Effector memory CD4-positive, alpha-beta T cell (primary cell): Measurements from ENCODE around the gene ING4.

Source experiments
- DNase-seq, 3 donors: peaks; one replicate each; pipeline ENCODE4 v3.0.0-alpha.2; 2020
- H3K27ac ChIP-seq: 2 replicates; pipeline ENCODE4 v1.7.0; 2013; ENCODE audit warnings: mild to moderate bottlenecking, low read length, moderate library complexity; ENCODE audit not compliant: insufficient read depth, poor library complexity, severe bottlenecking
- H3K27me3 ChIP-seq: replicated peaks from 2 replicates; pipeline ENCODE4 v1.7.0; 2013; ENCODE audit warnings: mild to moderate bottlenecking, low read length; ENCODE audit not compliant: insufficient read depth, control insufficient read depth, poor library complexity, severe bottlenecking
- H3K36me3 ChIP-seq: 2 replicates; pipeline ENCODE4 v1.7.0; 2013; ENCODE audit warnings: mild to moderate bottlenecking, low read length, moderate library complexity; ENCODE audit not compliant: control insufficient read depth, insufficient read depth
- H3K4me1 ChIP-seq: 2 replicates; pipeline ENCODE4 v1.7.0; 2013; ENCODE audit warnings: low read length, mild to moderate bottlenecking; ENCODE audit not compliant: control insufficient read depth, insufficient read depth, poor library complexity, severe bottlenecking
- H3K4me3 ChIP-seq: 2 replicates; pipeline ENCODE4 v1.7.0; 2013; ENCODE audit warnings: low read length, low read depth, mild to moderate bottlenecking; ENCODE audit not compliant: insufficient read depth, poor library complexity, severe bottlenecking
- H3K9me3 ChIP-seq: 2 replicates; pipeline ENCODE4 v1.7.0; 2013; ENCODE audit warnings: mild to moderate bottlenecking, low read length, moderate library complexity; ENCODE audit not compliant: control insufficient read depth

Gene ING4

DNA sequence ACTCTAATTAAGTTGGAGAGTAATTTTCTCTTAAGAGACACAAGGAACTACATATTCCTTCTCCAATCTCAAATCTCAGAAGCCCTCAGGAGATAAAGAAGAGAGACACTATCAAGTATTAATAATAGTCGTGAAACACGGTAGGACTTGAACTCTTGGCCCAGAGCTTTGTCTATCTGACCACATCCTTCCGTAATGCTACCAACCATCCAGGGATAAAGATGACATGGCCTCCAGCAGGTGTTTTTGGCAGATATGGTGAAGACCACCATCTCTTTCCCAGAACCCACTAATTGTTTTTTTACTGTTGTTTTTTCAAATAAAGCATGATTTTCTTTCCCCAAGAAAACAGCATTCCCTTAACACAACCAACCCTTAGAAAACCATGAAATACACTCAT, 22.9 kb upstream of the ING4 start:
- H3K27me3 ChIP-seq: no peaks in the 10 kb centered on the region
- H3K9me3 ChIP-seq: no peaks in the 10 kb centered on the region
- H3K4me1 ChIP-seq: peaks cover 20% of the 10 kb centered on the region
- H3K36me3 ChIP-seq: peaks cover 6% of the 10 kb centered on the region
- H3K4me3 ChIP-seq: no peak overlapping the region
- H3K27ac ChIP-seq: no peak overlapping the region
- no peak for DNase-seq

DNA sequence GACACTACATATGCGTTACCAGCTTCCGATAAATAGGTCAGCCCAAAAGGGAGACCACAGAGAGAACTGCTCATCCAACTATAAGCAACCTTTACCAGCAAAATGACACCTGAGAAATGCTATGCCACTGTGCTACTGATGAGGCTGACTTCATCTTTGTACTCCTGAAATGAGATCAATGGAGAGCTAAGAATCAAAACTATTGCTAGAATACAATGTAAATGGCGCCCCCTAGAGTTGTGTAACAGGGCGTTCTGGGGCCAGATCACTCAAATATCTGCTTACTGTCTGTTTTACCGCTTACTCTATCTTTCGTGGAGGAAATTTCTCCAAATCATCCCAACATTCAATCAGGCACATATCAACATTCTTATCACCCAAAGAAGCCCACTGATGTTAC, 21.7 kb upstream of the ING4 start:
- Histone ChIP-seq H3K36me3 (peaks cover 11% of the 10 kb centered on the region), H3K4me1 (peaks cover 13% of the 10 kb centered on the region), H3K27ac (no peak overlapping the region), H3K9me3 (no peaks in the 10 kb centered on the region), H3K4me3 (no peak overlapping the region), H3K27me3 (no peaks in the 10 kb centered on the region)
- DNase-seq: no peak

DNA sequence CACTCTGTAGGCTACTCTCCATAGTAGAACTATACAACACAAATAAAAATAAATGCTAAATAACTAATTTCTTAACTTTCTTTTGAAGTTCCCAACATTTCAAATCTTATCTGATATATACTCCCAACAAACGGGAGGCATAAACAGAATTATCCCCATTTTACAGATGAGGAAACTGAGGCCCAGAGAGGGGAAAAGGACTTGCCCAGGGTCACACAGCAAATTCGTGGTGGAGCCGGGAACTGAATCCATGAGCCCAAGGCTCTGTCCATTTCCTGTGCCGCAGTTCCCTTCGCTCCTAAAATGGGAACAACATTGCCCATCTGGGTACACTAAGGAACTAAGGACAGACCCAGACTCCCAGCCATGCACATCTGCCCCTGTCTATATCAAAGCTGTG, 14.0 kb upstream of the ING4 start:
- H3K36me3 ChIP-seq: peaks cover 85% of the 10 kb centered on the region

DNA sequence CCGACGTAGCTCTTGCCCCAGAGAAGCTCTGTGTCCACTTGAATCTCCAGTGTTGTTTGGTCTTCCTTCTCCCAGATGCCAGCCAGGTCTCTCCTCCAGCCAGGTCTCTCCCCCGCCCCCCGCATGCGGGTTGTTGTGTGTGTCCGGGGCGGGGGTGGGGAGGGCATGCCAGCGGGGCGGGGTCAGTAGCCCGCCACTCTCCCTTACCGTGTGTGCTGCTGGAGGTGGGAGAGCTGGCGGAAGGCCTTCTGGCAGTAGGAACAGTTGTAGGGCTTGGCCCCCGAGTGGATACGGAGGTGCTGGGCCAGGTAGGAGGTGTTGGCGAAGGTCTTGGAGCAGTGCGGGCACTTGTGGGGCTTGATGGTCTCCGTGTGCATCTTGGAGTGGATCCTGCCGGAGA, 9.2 kb upstream of the ING4 start:
- peaks cover 99% of the 10 kb centered on the region for H3K36me3 ChIP-seq
- no peaks in the 10 kb centered on the region for H3K9me3 ChIP-seq
- H3K4me3 ChIP-seq: no peak overlapping the region
- no peak for DNase-seq
- no peaks in the 10 kb centered on the region for H3K4me1 ChIP-seq
- no peak overlapping the region for H3K27ac ChIP-seq
- no peaks in the 10 kb centered on the region for H3K27me3 ChIP-seq

More for the DNA sequence above, 14.0 kb upstream of the ING4 start:
- no peaks in the 10 kb centered on the region for H3K27me3 ChIP-seq
- H3K4me1 ChIP-seq: no peaks in the 10 kb centered on the region
- H3K4me3 ChIP-seq: no peak overlapping the region
- no peaks in the 10 kb centered on the region for H3K9me3 ChIP-seq
- no peak for DNase-seq
- no peak overlapping the region for H3K27ac ChIP-seq

DNA sequence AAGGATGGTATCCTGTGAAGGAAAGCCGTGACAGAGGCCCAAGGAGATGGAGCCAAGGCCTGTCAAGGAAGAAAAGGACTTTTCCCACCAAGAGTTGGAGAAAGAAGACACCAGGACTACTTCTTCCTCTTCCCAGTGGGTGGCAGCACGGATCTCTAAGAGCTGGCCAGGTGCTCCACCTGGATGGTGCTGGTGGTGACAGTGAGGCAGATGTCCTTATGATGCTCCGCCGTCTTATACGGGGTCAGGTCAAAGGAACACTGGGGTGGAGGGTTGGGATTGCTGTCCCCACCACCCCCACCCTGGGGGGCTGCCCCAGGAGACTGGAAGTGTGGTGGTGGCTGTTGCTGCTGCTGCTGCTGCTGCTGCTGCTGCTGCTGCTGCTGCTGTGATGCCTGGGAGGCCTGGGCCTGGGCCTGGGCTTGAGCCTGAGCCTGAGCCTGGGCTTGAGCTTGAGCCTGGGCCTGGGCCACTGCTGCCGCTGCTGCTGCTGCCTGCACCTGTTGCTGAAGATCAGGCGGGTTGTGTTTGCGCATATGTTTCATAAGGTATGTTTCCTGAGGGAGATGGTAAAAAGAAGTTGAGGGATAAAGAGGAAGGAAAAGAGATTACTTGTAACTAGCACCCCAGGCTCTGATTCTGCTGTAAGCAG, 4.8 kb upstream of the ING4 start:
- Histone ChIP-seq H3K9me3 (no peaks in the 10 kb centered on the region), H3K36me3 (peaks cover 57% of the 10 kb centered on the region), H3K27me3 (no peaks in the 10 kb centered on the region), H3K27ac (no peak overlapping the region), H3K4me3 (no peak overlapping the region), H3K4me1 (peaks cover 5% of the 10 kb centered on the region)
- no peak for DNase-seq

DNA sequence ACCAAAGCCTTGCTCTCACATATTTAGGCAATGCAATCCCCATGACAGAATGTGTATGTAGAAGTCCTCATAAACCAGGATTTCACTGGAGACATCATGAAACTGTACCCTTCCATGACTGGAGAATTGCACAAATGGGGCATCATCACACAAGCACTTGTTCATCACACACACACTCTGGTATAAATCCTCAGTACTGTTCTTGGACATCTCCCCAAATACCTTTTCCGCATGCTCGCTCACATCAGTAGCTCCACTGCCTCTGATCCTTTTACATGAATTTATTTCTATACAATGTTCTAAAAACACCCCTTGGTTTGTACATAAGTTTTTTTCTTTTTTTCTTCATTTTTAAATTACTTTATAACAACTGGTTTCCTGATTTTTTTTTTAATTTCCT, 3.3 kb upstream of the ING4 start:
- Histone ChIP-seq H3K36me3 (peaks cover 42% of the 10 kb centered on the region), H3K4me3 (no peak overlapping the region), H3K4me1 (peaks cover 17% of the 10 kb centered on the region), H3K27me3 (no peaks in the 10 kb centered on the region), H3K27ac (no peak overlapping the region), H3K9me3 (no peaks in the 10 kb centered on the region)
- DNase-seq: no peak

DNA sequence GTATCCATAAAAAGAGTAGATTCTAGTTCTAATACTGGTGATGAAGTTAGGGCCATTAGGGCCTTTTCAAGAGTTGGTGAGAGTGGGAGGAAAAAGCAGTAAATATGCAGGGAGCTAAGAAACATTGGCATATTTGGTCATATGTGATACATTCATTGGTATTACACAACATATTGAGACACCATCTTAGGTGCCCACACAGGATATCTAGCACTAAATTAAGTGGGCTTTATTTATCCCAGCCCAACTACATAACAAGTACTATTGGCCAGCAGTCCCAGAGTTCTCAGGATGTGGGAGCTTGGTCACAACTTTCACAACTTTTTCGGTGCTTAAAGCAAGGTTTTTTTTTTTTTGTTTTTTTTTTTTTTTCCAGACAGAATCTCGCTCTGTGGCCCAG, 2.0 kb upstream of the ING4 start:
- Histone ChIP-seq H3K9me3 (no peaks in the 10 kb centered on the region), H3K36me3 (peaks cover 30% of the 10 kb centered on the region), H3K27me3 (no peaks in the 10 kb centered on the region), H3K4me3 (no peak overlapping the region), H3K27ac (no peak overlapping the region), H3K4me1 (peaks cover 17% of the 10 kb centered on the region)
- DNase-seq: no peak

DNA sequence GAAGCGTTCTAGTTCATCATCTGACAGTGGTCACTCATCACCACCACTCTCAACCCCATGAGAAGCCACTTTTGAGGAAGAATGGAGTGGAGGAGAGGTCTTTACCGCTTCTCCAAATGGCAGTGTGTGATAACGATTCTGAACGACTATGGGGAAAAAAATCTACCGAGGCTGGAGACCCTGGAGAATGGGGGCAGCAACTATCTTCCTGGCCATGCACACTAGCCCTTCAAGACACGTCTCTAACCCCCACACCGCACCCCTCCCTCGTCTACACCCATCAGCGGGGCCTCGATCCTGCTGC, 365 bp downstream of the ING4 start:
- peaks cover 11% of the 10 kb centered on the region for H3K36me3 ChIP-seq
- peak overlapping the region; percentile 87 for H3K27ac ChIP-seq
- peaks cover 17% of the 10 kb centered on the region for H3K4me1 ChIP-seq
- DNase-seq: no peak
- H3K4me3 ChIP-seq: peak overlapping the region; percentile 97
- H3K27me3 ChIP-seq: no peaks in the 10 kb centered on the region
- H3K9me3 ChIP-seq: no peaks in the 10 kb centered on the region

DNA sequence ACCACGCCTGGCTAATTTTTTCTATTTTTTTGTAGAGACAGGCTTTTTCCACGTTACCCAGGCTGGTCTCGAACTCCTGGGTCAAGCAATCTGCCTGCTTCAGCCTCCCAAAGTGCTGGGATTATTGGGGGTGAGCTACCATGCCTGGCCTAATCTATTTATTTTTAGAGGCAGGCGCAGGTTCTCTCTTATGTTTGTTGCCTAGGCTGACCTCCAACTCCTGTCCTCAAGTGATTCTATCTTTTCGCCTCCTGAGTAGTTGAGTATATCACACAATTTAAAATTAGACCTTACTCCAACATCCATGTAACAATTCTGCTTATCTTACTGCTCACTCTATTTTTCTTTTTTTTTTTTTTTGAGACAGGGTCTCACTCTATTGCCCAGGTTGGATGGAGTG, 8.9 kb downstream of the ING4 start:
- no peaks in the 10 kb centered on the region for H3K9me3 ChIP-seq
- H3K4me1 ChIP-seq: no peaks in the 10 kb centered on the region
- H3K27me3 ChIP-seq: no peaks in the 10 kb centered on the region
- no peak for DNase-seq
- peaks cover 47% of the 10 kb centered on the region for H3K36me3 ChIP-seq
- no peak overlapping the region for H3K4me3 ChIP-seq
- no peak overlapping the region for H3K27ac ChIP-seq

DNA sequence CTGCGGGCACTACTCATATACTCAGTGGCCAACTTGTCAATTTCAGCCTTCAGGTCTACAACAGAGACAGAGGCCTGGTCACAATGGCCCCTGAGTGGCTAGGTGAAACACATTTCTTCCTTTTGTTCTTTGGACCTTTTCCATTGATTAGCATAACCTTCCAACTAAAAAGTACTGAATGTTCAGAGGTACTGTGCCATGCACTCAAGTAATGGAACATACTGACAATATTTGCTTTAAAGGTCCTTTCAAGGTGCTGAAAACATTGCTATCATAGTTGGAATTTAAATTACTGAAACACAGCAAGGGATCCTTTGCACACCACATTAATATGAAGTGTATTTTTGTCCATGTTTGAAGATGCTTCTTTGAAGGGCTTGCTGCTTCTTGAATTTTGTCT, 9.6 kb downstream of the ING4 start:
- Histone ChIP-seq H3K27me3 (no peaks in the 10 kb centered on the region), H3K36me3 (peaks cover 46% of the 10 kb centered on the region), H3K27ac (no peak overlapping the region), H3K9me3 (no peaks in the 10 kb centered on the region), H3K4me1 (no peaks in the 10 kb centered on the region), H3K4me3 (no peak overlapping the region)
- no peak for DNase-seq

DNA sequence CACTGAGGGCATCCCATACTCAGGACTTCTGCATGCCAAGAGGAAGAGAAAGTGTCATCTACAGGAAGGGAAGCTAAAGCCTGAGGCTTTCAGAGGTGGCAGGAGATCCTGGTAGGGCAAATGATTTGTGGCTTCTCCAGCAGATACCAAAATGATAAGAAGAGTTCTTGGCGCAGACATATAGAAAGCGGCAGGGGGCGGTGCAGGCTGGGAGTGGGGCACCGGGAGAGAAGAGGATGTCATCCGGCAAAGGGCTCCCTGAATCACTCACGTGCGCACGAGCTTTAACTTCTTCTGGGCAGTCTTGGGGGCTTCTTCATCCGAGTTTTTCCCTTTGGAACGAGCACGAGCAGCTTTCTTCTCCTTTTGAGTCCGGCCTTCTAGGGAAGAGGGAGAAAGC, 10.5 kb downstream of the ING4 start:
- peaks cover 43% of the 10 kb centered on the region for H3K36me3 ChIP-seq
- no peak for DNase-seq
- H3K4me3 ChIP-seq: no peak overlapping the region
- no peaks in the 10 kb centered on the region for H3K9me3 ChIP-seq
- no peak overlapping the region for H3K27ac ChIP-seq
- H3K27me3 ChIP-seq: no peaks in the 10 kb centered on the region
- no peaks in the 10 kb centered on the region for H3K4me1 ChIP-seq
